HG03457 (cell line): Measurements from ENCODE around the gene ANTXRL.
"Not testable (repeated sequence)": the region's sequence is repeated elsewhere in the genome, so short reads cannot be mapped to it uniquely, and the experiment has no call there.

Source experiments
- ATAC-seq: cut with Tn5 transposase; IDR thresholded peaks from one replicate; pipeline ENCODE4 v1.9.1; 2021; ENCODE audit warnings: moderate number of reproducible peaks; ENCODE audit not compliant: unreplicated experiment

ANTXRL gene

GRCh38 chr10:46286991-46287693 lies at the start of gene ANTXRL:
ANTXRL (plus strand) TSS chr10:46286997; CDS start chr10:46287263, 266 bp downstream.
- no peak for ATAC-seq

DNA sequence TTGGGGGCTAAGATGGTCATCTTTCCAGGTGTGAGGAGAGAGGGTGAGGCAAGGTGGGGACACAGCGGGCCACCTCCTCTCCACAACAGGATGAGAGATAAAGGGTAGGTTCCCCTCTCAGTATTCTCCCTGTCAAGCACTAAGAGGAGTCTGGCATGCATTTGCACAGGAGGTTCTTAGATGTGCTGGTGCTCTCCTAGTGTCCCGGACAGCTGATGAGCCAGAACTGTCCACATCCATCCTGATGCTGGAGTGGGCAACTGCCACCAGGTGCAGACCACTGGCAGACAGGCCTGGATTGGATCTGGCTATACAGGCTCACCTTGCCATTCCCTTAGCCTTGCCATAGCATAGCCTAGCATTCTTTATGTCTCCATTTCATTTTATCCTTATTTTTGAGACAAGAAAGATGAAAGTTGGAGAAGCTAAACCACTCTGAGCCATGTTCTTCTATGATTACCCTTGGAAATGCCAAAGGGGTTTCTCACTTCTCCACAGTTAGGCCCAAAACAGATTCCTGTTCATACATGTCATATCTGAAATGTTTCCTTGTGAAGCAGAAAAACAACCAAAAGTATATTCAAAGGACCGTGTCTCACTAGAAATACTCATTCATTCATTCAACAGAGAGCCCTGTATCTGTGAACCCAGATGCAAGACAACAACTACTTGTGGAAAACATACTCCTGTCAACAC lies 48.8 kb upstream of the ANTXRL start:
- ATAC-seq, result no peak

DNA sequence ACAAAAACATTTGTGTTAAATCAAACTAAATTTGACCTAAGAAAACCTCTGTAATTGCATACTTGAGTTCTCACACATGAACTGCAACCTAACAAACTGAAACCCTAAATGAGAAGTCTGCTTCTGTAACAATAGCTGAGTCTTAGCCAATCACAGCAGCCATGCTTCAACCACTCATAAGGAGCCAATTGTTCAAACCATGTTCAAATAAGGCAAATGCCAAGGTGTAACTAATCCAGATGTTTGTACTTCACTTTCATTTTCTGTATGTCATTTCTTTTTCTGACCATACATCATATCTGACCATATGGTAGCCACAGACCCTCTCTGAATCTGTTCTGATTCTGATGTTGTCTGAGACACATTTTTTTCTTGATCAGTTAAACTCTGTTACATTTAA lies 47.5 kb upstream of the ANTXRL start:
- ATAC-seq, result no peak

- no peak for ATAC-seq
Measured at GRCh38 chr10:46239993-46240683, 46.7 kb upstream of the ANTXRL start.

GRCh38 chr10:46240684-46241565 lies 45.9 kb upstream of the ANTXRL start:
- no peak for ATAC-seq

DNA sequence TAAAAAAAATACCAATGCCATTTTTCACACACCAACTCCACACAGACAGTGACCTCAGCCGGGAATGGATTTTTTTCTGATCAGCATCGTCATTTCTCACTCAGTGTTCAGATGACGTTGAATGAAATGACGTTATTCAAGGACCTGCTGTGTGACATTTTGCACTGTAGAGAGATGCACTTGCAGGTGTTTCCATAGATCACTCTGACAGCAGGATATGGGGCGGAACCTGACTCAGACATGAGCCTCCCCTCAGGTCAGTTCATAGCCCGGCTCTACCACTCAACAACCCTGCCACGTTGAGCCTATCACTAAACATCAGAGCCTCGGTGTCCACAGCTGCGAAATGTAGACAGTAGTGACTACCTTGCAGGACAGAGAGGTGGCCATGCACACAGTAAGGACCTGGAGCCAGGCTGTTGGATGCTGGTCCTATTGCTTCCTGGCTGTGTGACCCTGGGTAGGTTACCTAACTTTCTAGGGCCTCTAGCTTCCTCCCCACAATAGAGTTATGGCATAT lies 41.4 kb upstream of the ANTXRL start:
- ATAC-seq, result no peak

DNA sequence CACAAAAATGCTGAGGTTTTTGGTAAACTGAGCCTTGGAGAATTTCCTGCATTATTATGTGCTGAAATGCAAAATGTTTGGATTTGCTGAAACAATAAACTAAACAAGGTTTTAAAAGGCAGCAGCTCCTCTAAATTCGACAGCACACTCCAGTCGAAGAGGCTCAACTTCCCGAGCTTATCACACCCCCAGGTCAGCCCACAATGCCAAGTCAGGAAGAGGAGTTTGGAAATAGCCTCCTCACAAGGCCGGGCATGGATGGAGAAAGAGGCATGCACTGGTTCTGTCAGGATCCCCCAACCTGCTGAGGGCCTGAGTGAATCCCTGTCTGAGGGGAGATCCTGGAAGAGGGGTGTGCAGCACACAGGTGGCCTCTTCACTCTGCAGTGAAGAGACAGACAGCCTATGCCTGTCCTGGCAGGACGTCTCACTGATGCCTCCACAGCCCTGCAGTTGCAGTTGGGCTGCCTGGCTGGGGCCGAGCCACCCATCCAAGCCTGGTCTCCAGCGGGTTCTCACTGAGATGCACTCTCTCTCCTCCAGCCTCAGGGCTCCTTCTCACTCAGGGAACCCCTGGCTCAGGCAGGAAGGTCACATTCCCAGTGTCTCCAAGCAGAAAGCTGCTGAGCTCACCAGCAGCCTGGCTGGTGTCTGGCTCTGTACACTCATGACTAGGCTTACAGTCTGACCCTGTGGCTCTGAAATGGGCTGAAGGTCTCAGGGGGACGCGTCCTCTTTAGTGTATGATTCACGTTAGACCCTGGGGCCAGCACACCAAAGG lies 40.2 kb upstream of the ANTXRL start:
- ATAC-seq, result not testable (repeated sequence)

DNA sequence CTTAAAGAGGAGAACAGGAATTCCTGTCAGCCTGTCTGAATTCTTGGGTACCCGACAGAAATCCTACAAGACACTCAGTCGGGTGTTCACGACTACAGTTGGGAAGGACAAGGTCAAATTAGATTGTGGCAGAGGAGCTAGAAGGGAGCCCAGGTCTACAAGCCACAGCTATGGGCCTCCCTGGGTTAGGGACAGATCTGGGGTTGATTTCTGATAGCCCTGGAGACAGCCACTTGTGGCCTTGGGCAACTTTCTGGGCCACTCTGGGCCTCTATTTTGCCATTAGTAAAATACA lies 39.7 kb upstream of the ANTXRL start:
- no peak for ATAC-seq

- ATAC-seq, result no peak
Measured at GRCh38 chr10:46247808-46248569, 38.8 kb upstream of the ANTXRL start.

DNA sequence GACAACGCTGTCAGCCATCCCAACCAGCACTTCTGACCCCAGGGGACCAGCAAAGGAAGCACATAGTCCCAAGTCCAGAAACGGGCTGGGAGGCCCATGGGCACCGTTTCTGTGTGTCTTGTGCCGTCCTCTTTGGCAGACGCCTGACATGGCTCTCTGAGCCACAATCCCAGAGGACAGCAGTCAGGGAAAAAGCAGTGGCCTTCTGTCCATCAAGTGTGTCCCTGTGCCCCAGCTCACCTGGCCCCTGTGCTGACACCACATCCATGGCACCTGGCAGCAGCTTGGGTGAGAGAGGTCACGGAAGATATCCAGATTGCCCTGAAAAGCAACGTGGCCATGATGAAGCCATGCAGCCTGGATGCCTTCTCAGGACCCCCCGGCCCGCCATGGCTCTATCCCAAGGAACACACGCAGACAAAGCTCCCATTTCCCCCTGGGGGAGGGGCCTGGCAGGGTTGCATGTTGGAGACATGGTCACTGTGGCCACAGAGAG lies 38.1 kb upstream of the ANTXRL start:
- no peak for ATAC-seq

DNA sequence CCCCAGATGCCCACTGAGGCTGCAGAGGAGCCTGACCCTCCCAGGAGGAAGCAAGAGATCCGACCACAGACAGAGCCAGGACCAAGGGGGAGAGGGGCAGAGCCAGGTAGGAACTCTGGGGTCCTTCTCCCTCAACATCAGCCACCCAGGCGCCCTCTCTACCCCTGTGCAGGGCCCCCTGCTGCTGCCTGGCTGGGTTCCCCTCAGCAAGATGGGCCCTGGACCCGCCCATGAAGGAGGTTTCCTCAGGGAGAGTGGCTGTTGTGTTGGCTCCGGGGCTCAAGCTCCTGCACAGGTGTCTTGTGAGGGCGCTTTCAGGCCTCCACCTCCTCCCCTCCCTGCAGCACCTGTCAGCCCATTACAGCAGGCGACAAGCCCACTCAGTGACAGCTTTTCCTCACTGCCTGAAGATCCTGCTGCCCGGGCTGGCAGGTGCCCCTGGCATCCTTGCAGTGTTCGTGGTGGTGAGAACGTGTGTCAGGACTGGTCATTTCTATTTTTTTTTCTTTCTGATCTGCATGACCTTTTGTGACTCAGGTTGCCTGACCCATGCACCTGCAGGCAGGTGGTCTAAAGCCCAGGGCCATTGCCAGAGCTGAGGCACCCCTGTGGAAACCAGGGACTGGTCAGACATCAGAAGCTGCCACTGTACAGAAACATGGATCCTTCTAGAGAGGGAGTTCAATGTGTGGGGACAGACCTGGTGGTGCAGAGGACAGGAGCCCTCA lies 37.0 kb upstream of the ANTXRL start:
- not testable (repeated sequence) for ATAC-seq

DNA sequence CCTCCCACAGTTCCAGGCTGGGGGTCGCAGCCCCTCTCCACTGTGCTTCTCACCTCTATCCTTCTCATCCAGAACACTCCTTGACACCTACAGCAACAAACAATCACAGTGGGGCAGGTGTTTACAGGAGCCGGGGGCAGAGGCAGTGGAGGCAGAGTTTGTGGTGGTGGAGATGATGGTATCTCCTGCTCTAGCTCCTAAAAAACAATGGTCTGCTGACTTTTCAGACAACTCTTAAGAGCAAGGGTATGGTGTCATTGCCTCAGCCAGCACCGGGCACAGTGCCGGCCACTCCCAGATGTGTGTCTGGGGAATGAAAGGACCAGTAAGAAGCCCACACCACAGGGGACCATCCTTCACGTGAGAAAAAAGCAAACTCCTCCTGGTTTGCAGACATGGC lies 36.3 kb upstream of the ANTXRL start:
- ATAC-seq, result no peak

DNA sequence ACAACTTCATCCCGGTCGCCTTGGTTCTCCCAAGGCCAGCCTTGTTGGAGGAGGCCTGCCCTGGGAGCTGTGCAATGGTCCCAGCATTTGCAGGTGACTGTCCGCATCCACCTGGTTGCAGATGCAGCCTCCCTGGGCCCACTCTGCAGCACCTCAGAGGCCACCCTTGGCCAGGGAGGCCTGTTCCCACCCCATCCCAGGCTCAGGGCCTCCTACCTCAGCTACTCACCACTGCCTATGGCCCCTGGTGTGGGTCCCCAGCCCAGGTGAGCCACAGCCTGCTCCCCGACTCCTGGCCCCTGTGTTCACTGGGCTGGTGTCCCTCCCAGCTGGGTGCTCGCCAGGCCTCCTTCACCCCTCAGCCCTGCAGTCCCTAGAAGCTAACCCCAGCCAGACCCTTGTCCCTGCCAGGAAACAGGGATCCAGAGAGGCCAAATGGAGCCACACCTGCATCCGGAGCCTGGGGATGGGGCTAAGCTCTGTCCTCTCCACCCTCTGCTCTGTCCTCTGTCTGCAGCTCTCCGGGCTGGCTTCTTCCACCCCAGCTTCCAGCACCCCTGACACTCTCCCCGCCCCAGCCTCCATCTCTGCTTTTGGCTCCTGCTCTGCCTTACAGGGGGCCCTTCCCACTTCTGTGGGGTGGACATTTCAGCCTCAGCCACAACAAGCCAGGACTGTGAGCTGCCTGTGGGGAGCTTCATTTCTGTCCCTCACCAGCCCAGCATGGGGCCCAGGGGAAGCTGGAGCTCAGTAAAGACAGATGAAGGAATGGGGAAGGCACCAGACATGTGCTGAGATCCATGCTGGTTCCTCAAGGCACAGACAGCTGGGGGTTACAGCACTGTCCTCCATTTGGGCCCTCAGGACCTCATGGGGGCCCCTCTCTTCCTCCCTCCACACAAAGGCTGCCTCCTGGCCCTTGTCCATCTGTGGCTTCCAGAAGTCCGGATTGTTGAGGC lies 35.6 kb upstream of the ANTXRL start:
- no peak for ATAC-seq

DNA sequence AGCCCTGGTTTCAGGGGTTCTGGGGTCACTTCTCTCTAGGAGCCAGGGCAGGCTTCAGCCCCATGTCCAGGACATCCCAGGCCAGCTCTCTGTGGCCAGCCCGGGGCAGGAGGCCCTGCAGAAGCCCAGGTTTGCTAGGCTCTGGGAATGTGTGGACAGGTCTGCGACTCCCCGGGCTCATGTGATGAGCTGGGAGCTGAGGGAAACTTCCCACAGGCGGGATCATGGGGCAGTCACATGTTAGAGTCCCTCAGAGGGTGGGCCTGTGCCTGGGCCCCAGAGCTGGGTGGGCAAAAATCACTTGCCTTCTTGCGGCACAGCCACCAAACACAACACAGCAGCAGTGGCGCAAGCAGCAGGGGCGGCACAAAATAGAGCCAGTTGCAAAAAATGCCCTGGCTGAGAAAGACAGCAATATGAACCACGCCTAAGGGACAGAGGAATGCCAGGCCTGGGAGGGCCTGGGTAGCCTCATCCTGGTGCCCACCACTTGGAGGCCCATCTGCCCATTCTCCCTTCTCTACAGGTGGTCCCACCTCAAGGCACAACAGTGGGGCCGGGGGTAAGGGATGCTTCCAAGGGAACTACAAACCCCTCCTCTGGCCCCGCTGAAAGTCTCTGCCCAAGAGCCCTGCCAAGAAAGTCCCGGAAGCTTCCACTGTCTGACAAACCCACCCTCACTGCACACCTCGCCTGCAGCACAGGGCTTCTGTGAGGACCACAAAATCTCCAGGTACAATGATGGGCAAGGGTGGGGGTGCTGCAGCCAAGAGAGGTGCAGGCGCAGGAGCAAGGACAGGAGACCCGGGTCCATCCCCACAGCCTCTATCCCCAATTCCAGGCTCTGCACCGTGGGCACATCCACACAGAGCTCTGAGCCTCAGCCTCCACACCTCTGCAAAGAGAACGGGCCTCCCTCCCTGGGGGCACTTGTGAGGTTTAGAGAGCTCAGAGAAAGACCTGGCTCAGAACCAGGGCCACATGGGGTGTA lies 34.6 kb upstream of the ANTXRL start:
- ATAC-seq, result no peak

GRCh38 chr10:46253076-46254006 lies 33.5 kb upstream of the ANTXRL start:
- no peak for ATAC-seq
